Raji (cell line): Measurements from ENCODE around the gene MVD.

Source experiments
- POLR2A ChIP-seq: IDR thresholded peaks from 2 replicates; pipeline ENCODE4 v1.6.1; 2011; ENCODE audit warnings: low read depth, low read length, control low read depth; ENCODE audit not compliant: insufficient read depth

MVD gene

GRCh38 chr16:88634994-88635670 lies 27.8 kb downstream of the MVD start:
- no peak for TF ChIP-seq POLR2A

GRCh38 chr16:88634141-88634993 lies 28.5 kb downstream of the MVD start:
- 0 out of 2 replicates have a peak, but pooled peaks have one; percentile 21 for TF ChIP-seq POLR2A

- no peak for TF ChIP-seq POLR2A
Observed at GRCh38 chr16:88633684-88634140, 29.2 kb downstream of the MVD start.

- no peak for TF ChIP-seq POLR2A
Observed at GRCh38 chr16:88632587-88632930, 30.3 kb downstream of the MVD start.

GRCh38 chr16:88631920-88632586 lies 30.8 kb downstream of the MVD start:
- no peak for TF ChIP-seq POLR2A

GRCh38 chr16:88631384-88631783 lies 31.5 kb downstream of the MVD start:
- TF ChIP-seq POLR2A: no peak

- TF ChIP-seq POLR2A: no peak
Observed at GRCh38 chr16:88630941-88631340, 31.9 kb downstream of the MVD start.

GRCh38 chr16:88630433-88630832 lies 32.5 kb downstream of the MVD start:
- TF ChIP-seq POLR2A: no peak

- no peak for TF ChIP-seq POLR2A
Observed at GRCh38 chr16:88629835-88630234, 33.1 kb downstream of the MVD start.

- no peak for TF ChIP-seq POLR2A
Observed at GRCh38 chr16:88628512-88628974, 34.3 kb downstream of the MVD start.

- TF ChIP-seq POLR2A: no peak
Observed at GRCh38 chr16:88627531-88628411, 35.1 kb downstream of the MVD start.

GRCh38 chr16:88626646-88627045 lies 36.2 kb downstream of the MVD start:
- no peak for TF ChIP-seq POLR2A

- no peak for TF ChIP-seq POLR2A
Observed at GRCh38 chr16:88624977-88625576, 37.8 kb downstream of the MVD start.

GRCh38 chr16:88624481-88624880 lies 38.4 kb downstream of the MVD start:
- no peak for TF ChIP-seq POLR2A
